Measurements from ENCODE around the gene FBXO42. TPM values are rescaled to one million over a fixed set of nuclear protein-coding genes. Genes with fewer than 3 reads are reported as not detected.

The FBXO42 gene
- total and polyA plus RNA-seq, 2 experiments from 2014 or later, result 6.0 to 20.7 TPM

DNA sequence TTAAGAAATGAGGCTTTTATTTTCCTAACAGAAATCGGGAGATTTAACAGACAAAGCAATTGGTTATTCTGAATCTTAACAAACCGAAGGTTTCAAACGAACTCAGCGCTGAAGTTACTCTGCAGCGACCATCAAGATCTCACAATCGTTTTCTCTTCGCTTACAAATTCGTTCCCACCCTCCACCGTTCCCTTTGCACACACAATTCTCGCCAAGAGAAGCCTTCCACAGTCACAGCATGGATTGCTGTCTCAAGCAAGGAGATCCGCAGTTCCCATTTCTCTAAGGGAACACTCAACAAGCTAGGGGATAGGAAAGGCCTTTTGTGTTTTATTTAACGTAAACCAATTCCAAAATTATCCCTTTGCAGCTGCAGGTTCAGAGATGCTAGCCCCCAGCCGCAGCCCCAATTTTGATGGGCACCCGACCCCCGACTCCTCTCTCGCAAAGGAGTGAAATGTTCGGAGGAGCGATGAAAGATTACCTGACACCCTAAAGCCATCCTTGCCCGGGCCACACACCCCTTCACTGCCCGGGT is 755 bp downstream of the FBXO42 start:
- H3K4me3 Mint-ChIP-seq, result peak overlapping the region; percentile 90
- H3K9me3 Mint-ChIP-seq, result no peaks in the 10 kb centered on the region
- TF ChIP-seq STAT1 (IDR thresholded peaks at IDR 0.05; ENCODE audit: unreplicated experiment) (no peak), ZNF462 (CRISPR knock-in tag; IDR thresholded peaks at IDR 0.05) (no peak), ETS1 (IDR thresholded peaks at IDR 0.05) (no peak), POLR2AphosphoS5 (IDR thresholded peaks at IDR 0.05; ENCODE audit: low read depth) (no peak), CREB1 (CRISPR knock-in tag; IDR thresholded peaks at IDR 0.05; ENCODE audit: low read depth) (no peak), EZH2 (IDR thresholded peaks at IDR 0.05; ENCODE audit: low read depth, unreplicated experiment) (no peak), NANOG (IDR thresholded peaks at IDR 0.05; ENCODE audit: borderline replicate concordance) (no peak), JUNB (IDR thresholded peaks at IDR 0.05; ENCODE audit: unreplicated experiment) (no peak), REST (IDR thresholded peaks at IDR 0.05; ENCODE audit: unreplicated experiment) (no peak), ZNF331 (CRISPR knock-in tag; IDR thresholded peaks at IDR 0.05; ENCODE audit: low read depth) (no peak), ZNF114 (CRISPR knock-in tag; IDR thresholded peaks at IDR 0.05) (no peak), EZH2phosphoT487 (IDR thresholded peaks at IDR 0.05; ENCODE audit: unreplicated experiment) (no peak), CTCF (conservative IDR thresholded peaks at IDR 0.05; ENCODE audit: low read depth in 2 of 2) (no peak)
- Histone ChIP-seq H3K4me3 (peak overlapping the region; percentile 92), H3K4me1 (ENCODE audit: insufficient read depth) (peaks cover 12% of the 10 kb centered on the region; the same call in 1 of the 2 replicates), H3K27ac (ENCODE audit: low read depth) (no peak overlapping the region), H3K9me2 (ENCODE audit: insufficient read depth) (no peaks in the 10 kb centered on the region), H4K20me1 (replicated peaks; ENCODE audit: insufficient read depth) (peaks cover 35% of the 10 kb centered on the region), H3K79me2 (replicated peaks; ENCODE audit: insufficient read depth) (peaks cover 54% of the 10 kb centered on the region), H3K4me2 (peak overlapping the region; percentile 98), H3F3A (replicated peaks; ENCODE audit: low read depth) (peaks cover 3% of the 10 kb centered on the region; the same call in 1 of the 2 replicates), H3K27me3 (ENCODE audit: insufficient read depth) (no peaks in the 10 kb centered on the region), H3K36me3 (ENCODE audit: insufficient read depth) (no peaks in the 10 kb centered on the region), H2AFZ (peak overlapping the region; percentile 63)
- peaks cover 13% of the 10 kb centered on the region; the same call in 2 of the 3 replicates for H3K4me1 Mint-ChIP-seq
- no peaks in the 10 kb centered on the region for H3K36me3 Mint-ChIP-seq (ENCODE audit: low read depth)
- ATAC-seq (no peak), DNase-seq (ENCODE audit: low spot score) (peak; percentile 16)
- no peaks in the 10 kb centered on the region for H3K27me3 Mint-ChIP-seq (ENCODE audit: insufficient read depth, low read depth, poor library complexity)
- H3K27ac Mint-ChIP-seq, result peak overlapping the region; percentile 71
